HepG2 (cell line): ENCODE measurements around the gene PTCD1. TPM values are rescaled to one million over a fixed set of nuclear protein-coding genes. Genes with fewer than 3 reads are reported as not detected.

Source experiments
- ELF3 ChIP-seq: IDR thresholded peaks from 2 replicates; pipeline ENCODE4 v1.6.1; 2016; ENCODE audit warnings: missing genetic modification reagents, missing compliant biosample characterization
- ELK4 ChIP-seq: sonication (generic); formaldehyde crosslinking; IDR thresholded peaks from 2 replicates; pipeline ENCODE4 v1.9.0; 2021; ENCODE audit warnings: missing genetic modification reagents, borderline replicate concordance
- HIVEP1 ChIP-seq: sonication (generic); formaldehyde crosslinking; IDR thresholded peaks from 2 replicates; pipeline ENCODE4 v1.4.0; 2020; ENCODE audit warnings: mild to moderate bottlenecking, missing genetic modification reagents
- JDP2 ChIP-seq: sonication (generic); formaldehyde crosslinking; IDR thresholded peaks from 2 replicates; pipeline ENCODE4 v1.8.1; 2022; ENCODE audit warnings: missing genetic modification reagents, borderline replicate concordance
- NFE2L2 ChIP-seq: fragments of 150-350 bp; IDR thresholded peaks from 2 replicates; pipeline ENCODE4 v1.6.1; 2014; ENCODE audit warnings: low read length
- NR2C2 ChIP-seq: sonication (generic); formaldehyde crosslinking; IDR thresholded peaks from 2 replicates; pipeline ENCODE4 v1.4.0; 2020; ENCODE audit warnings: missing genetic modification reagents, mild to moderate bottlenecking, moderate library complexity, borderline replicate concordance
- POLR2AphosphoS5 ChIP-seq: IDR thresholded peaks from 2 replicates; pipeline ENCODE4 v1.6.1; 2012; ENCODE audit warnings: low read depth, low read length
- RARA ChIP-seq: IDR thresholded peaks from 2 replicates; pipeline ENCODE4 v1.6.1; 2016; ENCODE audit warnings: missing genetic modification reagents, missing compliant biosample characterization
- SP5 ChIP-seq: IDR thresholded peaks from 2 replicates; pipeline ENCODE4 v1.6.1; 2016; ENCODE audit warnings: low read depth, borderline replicate concordance
- TCF7 ChIP-seq: sonication (generic); IDR thresholded peaks from 2 replicates; pipeline ENCODE4 v1.6.1; 2016; ENCODE audit warnings: antibody characterized with exemption, low read depth
- TEAD2 ChIP-seq: sonication (generic); formaldehyde crosslinking; IDR thresholded peaks from 2 replicates; pipeline ENCODE4 v1.9.0; 2021; ENCODE audit warnings: missing genetic modification reagents
- TEAD3 ChIP-seq: optimal IDR thresholded peaks from 2 replicates; pipeline ENCODE3; 2016; ENCODE audit warnings: borderline replicate concordance
- U2AF1 ChIP-seq: fragments of 200-400 bp; formaldehyde crosslinking; optimal IDR thresholded peaks from 2 replicates; pipeline ENCODE3; 2017; ENCODE audit warnings: mild to moderate bottlenecking, low read depth, low read length
- ZBTB7A ChIP-seq: sonication (generic); formaldehyde crosslinking; IDR thresholded peaks from 2 replicates; pipeline ENCODE4 v1.8.0; 2022; ENCODE audit warnings: mild to moderate bottlenecking, missing genetic modification reagents
- ZNF234 ChIP-seq: sonication (generic); formaldehyde crosslinking; conservative IDR thresholded peaks from 2 replicates; pipeline ENCODE4 v1.5.1; 2020; ENCODE audit warnings: mild to moderate bottlenecking, missing genetic modification reagents
- ZNF276 ChIP-seq: sonication (generic); formaldehyde crosslinking; IDR thresholded peaks from 2 replicates; pipeline ENCODE4 v1.4.0; 2020; ENCODE audit warnings: mild to moderate bottlenecking, low read depth, missing genetic modification reagents
- ZNF326 ChIP-seq: sonication (generic); formaldehyde crosslinking; IDR thresholded peaks from 2 replicates; pipeline ENCODE4 v1.4.0; 2020; ENCODE audit warnings: missing genetic modification reagents, borderline replicate concordance
- ZNF432 ChIP-seq: sonication (generic); formaldehyde crosslinking; IDR thresholded peaks from 2 replicates; pipeline ENCODE4 v1.5.0; 2020; ENCODE audit warnings: missing genetic modification reagents, mild to moderate bottlenecking, borderline replicate concordance
- ZNF44 ChIP-seq: sonication (generic); formaldehyde crosslinking; IDR thresholded peaks from 2 replicates; pipeline ENCODE4 v1.5.1; 2020; ENCODE audit warnings: mild to moderate bottlenecking, missing genetic modification reagents
- ZNF503 ChIP-seq: sonication (generic); formaldehyde crosslinking; IDR thresholded peaks from 2 replicates; pipeline ENCODE4 v1.4.0; 2020; ENCODE audit warnings: missing genetic modification reagents
- ZNF605 ChIP-seq: sonication (generic); formaldehyde crosslinking; IDR thresholded peaks from 2 replicates; pipeline ENCODE4 v1.8.0; 2022; ENCODE audit warnings: mild to moderate bottlenecking, missing genetic modification reagents
- ZNF772 ChIP-seq: sonication (generic); formaldehyde crosslinking; IDR thresholded peaks from 2 replicates; pipeline ENCODE4 v1.5.0; 2020; ENCODE audit warnings: mild to moderate bottlenecking, missing genetic modification reagents
- ZNF781 ChIP-seq: sonication (generic); formaldehyde crosslinking; IDR thresholded peaks from 2 replicates; pipeline ENCODE4 v1.5.1; 2020; ENCODE audit warnings: borderline replicate concordance, mild to moderate bottlenecking, missing genetic modification reagents; ENCODE audit errors: not compliant biosample characterization
- ZNF782 ChIP-seq: sonication (generic); formaldehyde crosslinking; IDR thresholded peaks from 2 replicates; pipeline ENCODE4 v1.4.0; 2020; ENCODE audit warnings: missing genetic modification reagents, mild to moderate bottlenecking, borderline replicate concordance
- ZNF816 ChIP-seq: sonication (generic); formaldehyde crosslinking; IDR thresholded peaks from 2 replicates; pipeline ENCODE4 v1.8.0; 2022; ENCODE audit warnings: missing genetic modification reagents, mild to moderate bottlenecking, borderline replicate concordance
- ZSCAN20 ChIP-seq: sonication (generic); formaldehyde crosslinking; IDR thresholded peaks from 2 replicates; pipeline ENCODE4 v1.4.0; 2020; ENCODE audit warnings: missing genetic modification reagents, mild to moderate bottlenecking, borderline replicate concordance
- ZSCAN30 ChIP-seq: sonication (generic); formaldehyde crosslinking; IDR thresholded peaks from 2 replicates; pipeline ENCODE4 v1.5.0; 2020; ENCODE audit warnings: mild to moderate bottlenecking, missing genetic modification reagents
- polyA plus RNA-seq, 8 experiments: library from polyadenylated mRNA; depleted of rRNA in 3 of 8; stranded (reverse) in 7 of 8; unstranded in 1 of 8; fragments of >200 nt; fragmentation: Illumina TruSeq in 4 of 8; extraction: Trizol in 4 of 8; gene quantifications; 2 replicates each; pipeline versions ENCODE4 v1.2.1 to v1.2.3, GENCODE V29; 2011 to 2016; ENCODE audit warnings: low read depth in 4 of 8, missing spikeins in 1 of 8, mixed read lengths in 1 of 8; ENCODE audit not compliant: insufficient read depth in 1 of 8
- total RNA-seq, 5 experiments: library from RNA; depleted of rRNA; stranded (reverse); fragments of >200 nt; fragmentation: Illumina TruSeq; extraction: Trizol; gene quantifications; 2 replicates each; pipeline ENCODE4 v1.2.3, GENCODE V29; 2016; ENCODE audit warnings: low read depth in 1 of 5

The PTCD1 gene
- total and polyA plus RNA-seq, 2 of the 13 experiments (the other 11 are each of a cell fraction or from before 2014, with no cell fraction given) = 3.0 to 8.4 TPM

DNA sequence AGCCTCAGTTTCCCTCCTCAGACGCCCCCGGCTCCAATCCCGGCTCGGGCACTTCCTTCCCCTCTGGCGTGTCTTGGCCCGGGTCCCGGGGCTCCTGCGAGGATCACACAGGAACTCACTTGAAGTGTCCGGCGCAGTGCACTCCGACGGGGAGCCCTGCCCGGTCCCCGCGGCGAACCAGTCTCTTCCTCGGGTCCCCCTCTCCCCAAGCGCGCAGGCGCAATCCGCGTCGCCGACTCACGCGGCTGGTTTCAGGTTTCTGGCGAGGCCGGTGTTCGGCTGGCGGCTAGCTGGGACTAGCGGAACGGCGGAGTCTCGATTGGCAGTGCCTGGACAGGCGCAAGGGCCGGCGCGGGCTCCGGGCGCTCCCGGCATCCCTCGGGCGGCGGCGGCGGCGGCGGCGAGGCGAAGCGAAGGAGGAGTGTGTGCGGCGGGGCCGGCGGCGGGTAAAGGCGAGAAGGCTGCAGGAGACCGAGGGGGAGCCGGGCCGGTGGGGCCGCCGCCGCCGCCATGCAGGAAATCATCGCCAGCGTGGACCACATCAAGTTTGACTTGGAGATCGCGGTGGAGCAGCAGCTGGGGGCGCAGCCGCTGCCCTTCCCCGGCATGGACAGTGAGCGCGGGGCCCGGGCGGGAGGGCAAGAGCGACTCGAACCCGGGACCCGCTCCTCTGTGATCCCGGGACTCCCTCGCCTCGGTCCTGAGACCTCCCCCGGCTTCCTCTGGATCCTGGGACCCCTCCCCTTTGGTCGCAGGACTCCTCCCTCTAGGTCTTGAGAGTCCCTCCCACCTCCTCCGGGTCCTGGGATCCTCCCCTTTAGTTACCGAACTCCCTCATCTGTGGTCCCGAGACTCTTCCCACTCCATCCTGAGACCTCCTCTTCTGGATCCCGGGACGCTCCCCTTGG, at the start of gene PTCD1, which contains the start of gene CPSF4 (continued):
- TF ChIP-seq U2AF1 (no peak), TCF7 (no peak), ZNF781 (CRISPR knock-in tag) (no peak), ZNF234 (CRISPR knock-in tag) (no peak), ZSCAN20 (CRISPR knock-in tag) (peak; percentile 27; the same call in 1 of the 2 replicates), ZNF432 (no peak), ZNF503 (peak; percentile 37; the same call in 1 of the 2 replicates), SP5 (peak; percentile 45; the same call in 1 of the 2 replicates), ZNF772 (CRISPR knock-in tag) (peak; percentile 89), ZNF782 (CRISPR knock-in tag) (no peak; the same call in 1 of the 2 replicates), RARA (CRISPR knock-in tag) (no peak), TEAD3 (no peak), JDP2 (no peak), HIVEP1 (CRISPR knock-in tag) (peak; percentile 53; the same call in 1 of the 2 replicates), NR2C2 (CRISPR knock-in tag) (peak; percentile 82), ELF3 (peak; percentile 81), ZBTB7A (CRISPR knock-in tag) (no peak), NFE2L2 (no peak), ZNF276 (CRISPR knock-in tag) (no peak), POLR2AphosphoS5 (peak; percentile 79), ZNF816 (0 out of 2 replicates have a peak, but pooled peaks have one; percentile 29), ELK4 (CRISPR knock-in tag) (no peak), ZNF605 (CRISPR knock-in tag) (no peak; the same call in 1 of the 2 replicates), ZSCAN30 (CRISPR knock-in tag) (no peak), ZNF326 (CRISPR knock-in tag) (no peak), TEAD2 (no peak), ZNF44 (CRISPR knock-in tag) (no peak)
